Subcutaneous preadipocyte (primary cell): ENCODE measurements around the gene CCL18. TPM values are rescaled to one million over a fixed set of nuclear protein-coding genes. Genes with fewer than 3 reads are reported as not detected.

Source experiments
- small RNA-seq: library from RNA; depleted of rRNA; stranded (forward); fragments of <200 nt; gene quantifications from one replicate; pipeline ENCODE3, GENCODE V24; 2012
- total RNA-seq: library from RNA; depleted of rRNA; stranded (reverse); fragments of >200 nt; gene quantifications from 2 replicates; pipeline ENCODE4 v1.2.3, GENCODE V29; 2012

Gene CCL18
- not detected in 2 replicates for total RNA-seq

GRCh38 chr17:36063786-36064541 lies at the start of gene CCL18:
Gene CCL18 (plus strand): TSS chr17:36064272. CDS start chr17:36064343, 71 bp downstream.

GRCh38 chr17:36017799-36018198 lies 46.3 kb upstream of the CCL18 start, which contains the start of gene CCL23:
Gene CCL23 (minus strand): TSS chr17:36017972. CDS start chr17:36017897, 75 bp downstream.

GRCh38 chr17:36089888-36090836 lies 26.1 kb downstream of the CCL18 start, which contains the start of gene CCL3:
Gene CCL3 (minus strand): TSS chr17:36090143. CDS start chr17:36090058, 85 bp downstream.

GRCh38 chr17:36103401-36103975 lies 39.4 kb downstream of the CCL18 start, which contains the start of gene CCL4:
Gene CCL4 (plus strand): TSS chr17:36103827. CDS start chr17:36103906, 79 bp downstream.

Small RNAs within 50 kb of the gene (small RNA-seq; reads per million reads assigned to genes)
- gene RN7SL301P, result not detected

Other genes starting within 250 kb of the CCL18 start
- gene HEATR9, start 195.4 kb upstream of the CCL18 start, total RNA-seq, result not detected in 2 replicates
- gene CCL5, start 183.9 kb upstream of the CCL18 start, total RNA-seq, result not detected in 2 replicates
- 0.37 TPM in 1 of 2 replicates, not detected in the other for gene RDM1, start 133.5 kb upstream of the CCL18 start, total RNA-seq
- not detected in 2 replicates for gene LYZL6, start 120.6 kb upstream of the CCL18 start, total RNA-seq
- not detected in 2 replicates for gene CCL16, start 82.8 kb upstream of the CCL18 start, total RNA-seq
- not detected in 2 replicates for gene CCL14, start 77.5 kb upstream of the CCL18 start, total RNA-seq
- gene CCL15, start 62.7 kb upstream of the CCL18 start, total RNA-seq, result not detected in 2 replicates
- gene CCL23, start 46.3 kb upstream of the CCL18 start, total RNA-seq, result not detected in 2 replicates
- gene CCL3, start 25.9 kb downstream of the CCL18 start, total RNA-seq, result not detected in 2 replicates
- not detected in 2 replicates for gene CCL4, start 39.6 kb downstream of the CCL18 start, total RNA-seq
- 0.37 and 0.59 TPM in 2 replicates for gene TBC1D3B, start 112.4 kb downstream of the CCL18 start, total RNA-seq
- not detected in 2 replicates for gene CCL3L1, start 132.5 kb downstream of the CCL18 start, total RNA-seq
- 0.37 TPM in 1 of 2 replicates, not detected in the other for gene CCL4L2, start 146.8 kb downstream of the CCL18 start, total RNA-seq
- under 0.01 TPM in 1 of 2 replicates, not detected in the other for gene TBC1D3I, start 200.3 kb downstream of the CCL18 start, total RNA-seq